Panc1 (cell line): Measurements from ENCODE around the gene PEF1. TPM values are rescaled to one million over a fixed set of nuclear protein-coding genes. Genes with fewer than 3 reads are reported as not detected.

Experiments
- ATAC-seq: fragments of 200-7000 bp; cut with Tn5 transposase; 2 replicates; pipeline ENCODE4 v1.9.1; 2020; ENCODE audit warnings: mild to moderate bottlenecking, moderate library complexity
- BruUV-seq: library from RNA; stranded (reverse); fragments of 400-500 nt; replicated peaks from 2 replicates; lab custom pipeline; 2021; lab: Mats Ljungman, UMichigan
- CTCF ChIA-PET: fragments of 300-600 bp; sonication (Branson Sonifier 250); formaldehyde crosslinking; loops from one replicate; lab custom pipeline; 2022; ENCODE audit warnings: antibody characterized with exemption; lab: Charles Lee
- POLR2A ChIA-PET: fragments of 300-600 bp; sonication (Branson Sonifier 250); formaldehyde crosslinking; loops from one replicate; lab custom pipeline; 2022; ENCODE audit warnings: antibody characterized with exemption; lab: Charles Lee
- DNase-seq: peaks from one replicate; pipeline ENCODE4 v3.0.0-alpha.2; 2010; ENCODE audit warnings: low read depth, low spot score
- H3K27ac ChIP-seq: 2 replicates; pipeline ENCODE4 v1.5.1; 2011; ENCODE audit warnings: mild to moderate bottlenecking, low read length, inconsistent platforms
- H3K27me3 ChIP-seq: fragments of 200-500 bp; sonication (Bioruptor generic); 2 replicates; pipeline ENCODE4 v1.6.0; 2014; ENCODE audit warnings: low read length, inconsistent platforms; ENCODE audit not compliant: control insufficient read depth, insufficient read depth
- H3K36me3 ChIP-seq: fragments of 200-500 bp; sonication (Bioruptor generic); 2 replicates; pipeline ENCODE4 v1.5.1; 2014; ENCODE audit warnings: inconsistent platforms, mild to moderate bottlenecking, low read length, moderate library complexity; ENCODE audit not compliant: control insufficient read depth, insufficient read depth
- H3K4me1 ChIP-seq: 2 replicates; pipeline ENCODE4 v1.5.1; 2011; ENCODE audit warnings: inconsistent platforms, mild to moderate bottlenecking, low read length, moderate library complexity; ENCODE audit not compliant: control insufficient read depth, insufficient read depth
- H3K4me3 ChIP-seq, 2 experiments: 2 replicates each; pipeline ENCODE4 v1.5.1; 2011 to 2012; ENCODE audit warnings: low read depth in 2 of 2, low read length in 2 of 2, mild to moderate bottlenecking in 2 of 2, inconsistent platforms in 1 of 2, moderate library complexity in 1 of 2
- H3K9me3 ChIP-seq: fragments of 200-500 bp; sonication (Bioruptor generic); 2 replicates; pipeline ENCODE4 v1.5.1; 2014; ENCODE audit warnings: low read depth, mild to moderate bottlenecking, inconsistent platforms, low read length, moderate library complexity; ENCODE audit not compliant: control insufficient read depth, insufficient read depth
- CTCF ChIP-seq: fragments of 450-650 bp; IDR thresholded peaks from 2 replicates; pipeline ENCODE4 v1.5.1; 2017; ENCODE audit warnings: mild to moderate bottlenecking
- POLR2AphosphoS5 ChIP-seq: IDR thresholded peaks from 2 replicates; pipeline ENCODE4 v1.6.1; 2012; ENCODE audit warnings: mild to moderate bottlenecking, low read depth, low read length, moderate library complexity
- REST ChIP-seq, 2 experiments: IDR thresholded peaks; 2 replicates each; pipeline ENCODE4 v1.6.1; 2011 to 2012; ENCODE audit warnings: low read depth in 2 of 2, control low read depth in 1 of 2, low read length in 1 of 2, mild to moderate bottlenecking in 1 of 2, moderate library complexity in 1 of 2; ENCODE audit not compliant: insufficient read depth in 1 of 2
- SIN3A ChIP-seq: IDR thresholded peaks from 2 replicates; pipeline ENCODE4 v1.6.1; 2012; ENCODE audit warnings: low read depth, mild to moderate bottlenecking, low read length, moderate library complexity, borderline replicate concordance; ENCODE audit not compliant: insufficient read depth
- TCF7L2 ChIP-seq: IDR thresholded peaks from 2 replicates; pipeline ENCODE4 v1.6.1; 2011; ENCODE audit warnings: mild to moderate bottlenecking, low read depth, low read length, inconsistent platforms
- in situ Hi-C: cut with HindIII; loops from 2 replicates; pipeline ENCODE4 v1.10.0; 2016; ENCODE audit warnings: low sequenced_read_pairs, low pct_unique_long_range_greater_than_20kb
- intact Hi-C: fragments of 100-400 bp; cut with micrococcal nuclease; formaldehyde crosslinking; loops from one replicate; pipeline ENCODE4 v1.10.0; 2022; ENCODE audit not compliant: unreplicated experiment
- total RNA-seq: library from RNA; stranded (reverse); gene quantifications from one replicate; pipeline ENCODE4 v1.2.1, GENCODE V29; 2021; ENCODE audit not compliant: unreplicated experiment

Gene PEF1
- total RNA-seq, 1 experiment from 2014 or later, result 58.4 TPM

- ChIA-PET POLR2A (interaction anchor here (0.5 to 0.6 kb wide), 2 partner anchors 205 to 358 kb away, joined by 3 to 4 read pairs; no protein-coding TSS in a partner anchor), CTCF (interaction anchor here (0.7 kb wide), 1 partner anchor 88 kb away, joined by 5 read pairs; no protein-coding TSS in a partner anchor)
- no peak for DNase-seq
These were observed 12.5 kb upstream of the PEF1 start for GRCh38 chr1:31657020-31657804.

DNA sequence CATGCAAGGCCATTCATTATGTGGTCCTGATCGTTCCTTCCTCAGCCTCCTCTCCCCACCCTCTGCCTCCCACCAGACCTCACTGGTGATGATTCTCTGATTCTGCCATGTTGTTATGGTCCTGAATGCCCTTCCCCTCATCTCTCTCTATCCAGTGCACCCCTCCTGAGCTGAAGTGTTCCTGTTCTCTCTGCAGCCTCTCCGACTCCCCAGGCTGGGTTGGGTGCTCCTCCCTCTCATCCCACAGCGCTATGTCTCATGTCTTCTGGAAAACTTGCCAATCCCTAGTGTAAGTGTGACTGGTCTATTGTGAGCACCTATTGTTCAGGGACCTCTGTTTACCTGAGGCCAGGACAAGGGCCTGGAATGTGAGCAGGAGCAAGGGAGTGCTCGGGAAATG lies 11.1 kb upstream of the PEF1 start:
- ChIA-PET CTCF (no interaction called here), POLR2A (interaction anchor here (0.9 kb wide), 1 partner anchor 165 kb away, joined by 3 read pairs; no protein-coding TSS in a partner anchor)
- in situ Hi-C loops (no loop called here), intact Hi-C loops (no loop called here)
- DNase-seq (no peak), ATAC-seq (no peak)
- no peaks in the 10 kb centered on the region for H3K27me3 ChIP-seq
- no TSS peak for BruUV-seq
- no peak overlapping the region for H3K4me3 ChIP-seq
- no peak overlapping the region for H3K27ac ChIP-seq
- peaks cover 5% of the 10 kb centered on the region for H3K4me1 ChIP-seq
- H3K9me3 ChIP-seq, result no peaks in the 10 kb centered on the region
- no peak for TF ChIP-seq SIN3A
- H3K36me3 ChIP-seq, result no peaks in the 10 kb centered on the region

More at GRCh38 chr1:31657020-31657804, 12.5 kb upstream of the PEF1 start:
- Histone ChIP-seq H3K27ac (no peak overlapping the region), H3K36me3 (no peaks in the 10 kb centered on the region), H3K4me1 (no peaks in the 10 kb centered on the region), H3K4me3 (no peak overlapping the region), H3K27me3 (no peaks in the 10 kb centered on the region), H3K9me3 (no peaks in the 10 kb centered on the region)
- TF ChIP-seq TCF7L2, result no peak
- TF ChIP-seq REST (IDR thresholded peaks at IDR 0.05; ENCODE audit: insufficient read depth in 1 of 2, low read depth in 2 of 2, low read length in 1 of 2), result no peak
- no peak for TF ChIP-seq POLR2AphosphoS5
- no peak for TF ChIP-seq SIN3A
- no peak for TF ChIP-seq CTCF
- no peak for ATAC-seq
- in situ Hi-C loops (no loop called here), intact Hi-C loops (no loop called here)
- no TSS peak for BruUV-seq

DNA sequence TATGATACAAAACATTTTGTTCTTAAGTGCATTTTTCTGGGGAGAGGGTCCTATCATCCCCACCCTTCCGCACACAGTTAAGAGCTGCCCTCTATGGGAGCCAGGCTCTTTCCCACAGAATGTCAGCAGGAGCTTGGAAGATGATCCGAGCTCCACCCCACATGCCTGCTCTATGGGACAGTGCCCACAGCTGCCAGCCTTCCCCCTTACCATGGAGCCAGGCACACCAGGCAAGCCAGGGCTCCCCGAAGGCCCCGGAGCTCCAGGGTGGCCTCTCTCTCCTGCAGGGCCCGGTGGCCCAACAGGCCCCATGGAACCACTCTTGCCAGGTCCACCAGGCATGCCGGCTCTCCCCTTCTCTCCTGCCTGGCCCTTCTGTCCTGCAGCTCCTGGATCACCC lies 10.4 kb upstream of the PEF1 start:
- intact Hi-C loops (no loop called here), in situ Hi-C loops (no loop called here)
- Histone ChIP-seq H3K4me3 (no peak overlapping the region), H3K27ac (no peak overlapping the region), H3K9me3 (no peaks in the 10 kb centered on the region), H3K36me3 (no peaks in the 10 kb centered on the region), H3K27me3 (no peaks in the 10 kb centered on the region), H3K4me1 (peaks cover 5% of the 10 kb centered on the region)
- TF ChIP-seq TCF7L2 (no peak), REST (IDR thresholded peaks at IDR 0.05; ENCODE audit: insufficient read depth in 1 of 2, low read depth in 2 of 2, low read length in 1 of 2) (no peak), SIN3A (no peak), CTCF (no peak), POLR2AphosphoS5 (no peak)
- ChIA-PET POLR2A (interaction anchor here (0.6 to 0.9 kb wide), 2 partner anchors 71 to 166 kb away, joined by 3 to 5 read pairs; no protein-coding TSS in a partner anchor), CTCF (interaction anchor here (0.6 kb wide), 1 partner anchor 10 kb away, joined by 5 read pairs; the partner anchor contains the start of gene PEF1)
- ATAC-seq (no peak), DNase-seq (no peak)
- BruUV-seq, result no TSS peak
